Mesothelial cell of epicardium (in vitro differentiated cells): ENCODE data around the gene ADIPOR2. TPM values are rescaled to one million over a fixed set of nuclear protein-coding genes. Genes with fewer than 3 reads are reported as not detected.

ENCODE experiments used
- DNase-seq, 2 experiments: peaks; one replicate each; pipeline ENCODE4 v3.0.0; 2021; ENCODE audit warnings: low spot score in 2 of 2; ENCODE audit not compliant: unreplicated experiment in 2 of 2
- H3K27ac Mint-ChIP-seq: 2 replicates; pipeline ENCODE4 v1.8.0; 2021; ENCODE audit warnings: mixed read lengths
- H3K27me3 Mint-ChIP-seq: 2 replicates; pipeline ENCODE4 v1.8.0; 2021; ENCODE audit warnings: low read depth, mixed read lengths
- H3K36me3 Mint-ChIP-seq: 2 replicates; pipeline ENCODE4 v1.8.0; 2021; ENCODE audit warnings: mixed read lengths
- H3K4me1 Mint-ChIP-seq: 2 replicates; pipeline ENCODE4 v1.8.0; 2021; ENCODE audit warnings: mixed read lengths
- H3K4me3 Mint-ChIP-seq: 2 replicates; pipeline ENCODE4 v1.8.0; 2021; ENCODE audit warnings: mild to moderate bottlenecking, moderate library complexity, mixed read lengths
- H3K9me3 Mint-ChIP-seq: 2 replicates; pipeline ENCODE4 v1.8.0; 2021; ENCODE audit warnings: mixed read lengths
- CTCF ChIP-seq: fragments of 200-600 bp; sonication (generic); IDR thresholded peaks from one replicate; pipeline ENCODE4 v1.5.0; 2021; ENCODE audit warnings: antibody characterized with exemption; ENCODE audit not compliant: unreplicated experiment
- total RNA-seq: library from RNA; stranded (reverse); gene quantifications from 3 replicates; pipeline ENCODE4 v1.2.1, GENCODE V29; 2021

ADIPOR2 gene
- total RNA-seq, 1 donor from 2014 or later, result 77.2 TPM

- no peak for TF ChIP-seq CTCF
- Mint-ChIP-seq H3K4me1 (peaks cover 45% of the 10 kb centered on the region), H3K9me3 (no peaks in the 10 kb centered on the region), H3K4me3 (no peak overlapping the region), H3K27ac (no peak overlapping the region), H3K27me3 (peaks cover 4% of the 10 kb centered on the region), H3K36me3 (peaks cover 5% of the 10 kb centered on the region)
- DNase-seq, result no peak
These were observed 45.1 kb upstream of the ADIPOR2 start for GRCh38 chr12:1645819-1646218.

- no peak overlapping the region for H3K4me3 Mint-ChIP-seq
- peaks cover 52% of the 10 kb centered on the region for H3K4me1 Mint-ChIP-seq
- no peak for TF ChIP-seq CTCF
- H3K27ac Mint-ChIP-seq, result no peak overlapping the region
- H3K9me3 Mint-ChIP-seq, result no peaks in the 10 kb centered on the region
- H3K27me3 Mint-ChIP-seq, result peaks cover 4% of the 10 kb centered on the region
- peaks cover 5% of the 10 kb centered on the region for H3K36me3 Mint-ChIP-seq
- no peak for DNase-seq
These were observed 44.1 kb upstream of the ADIPOR2 start for GRCh38 chr12:1646569-1647284.

GRCh38 chr12:1647285-1647669, 43.6 kb upstream of the ADIPOR2 start:
- H3K36me3 Mint-ChIP-seq, result peaks cover 5% of the 10 kb centered on the region
- H3K9me3 Mint-ChIP-seq, result no peaks in the 10 kb centered on the region
- H3K4me1 Mint-ChIP-seq, result peaks cover 52% of the 10 kb centered on the region
- DNase-seq, result no peak
- no peak overlapping the region for H3K27ac Mint-ChIP-seq
- no peak for TF ChIP-seq CTCF
- H3K27me3 Mint-ChIP-seq, result peaks cover 4% of the 10 kb centered on the region
- no peak overlapping the region for H3K4me3 Mint-ChIP-seq

GRCh38 chr12:1650260-1650977, 40.5 kb upstream of the ADIPOR2 start:
- Mint-ChIP-seq H3K27ac (peak overlapping the region; percentile 51), H3K36me3 (peaks cover 5% of the 10 kb centered on the region), H3K4me1 (peaks cover 42% of the 10 kb centered on the region), H3K9me3 (no peaks in the 10 kb centered on the region), H3K27me3 (no peaks in the 10 kb centered on the region), H3K4me3 (no peak overlapping the region)
- DNase-seq, result no peak
- no peak for TF ChIP-seq CTCF

- no peak for TF ChIP-seq CTCF
- H3K9me3 Mint-ChIP-seq, result no peaks in the 10 kb centered on the region
- H3K4me3 Mint-ChIP-seq, result no peak overlapping the region
- DNase-seq, result no peak
- H3K36me3 Mint-ChIP-seq, result peaks cover 5% of the 10 kb centered on the region
- peak overlapping the region; percentile 51 for H3K27ac Mint-ChIP-seq
- no peaks in the 10 kb centered on the region for H3K27me3 Mint-ChIP-seq
- H3K4me1 Mint-ChIP-seq, result peaks cover 42% of the 10 kb centered on the region
These were observed 39.9 kb upstream of the ADIPOR2 start for GRCh38 chr12:1650978-1651361.
